HG02840 (cell line): ENCODE data around the gene SNX2.
"Not testable (repeated sequence)": the region's sequence is repeated elsewhere in the genome, so short reads cannot be mapped to it uniquely, and the experiment has no call there.

ENCODE experiments used
- ATAC-seq: cut with Tn5 transposase; IDR thresholded peaks from one replicate; pipeline ENCODE4 v1.9.1; 2021; ENCODE audit warnings: mild to moderate bottlenecking, moderate library complexity, moderate number of reproducible peaks; ENCODE audit not compliant: unreplicated experiment, low FRiP score

SNX2 gene

DNA sequence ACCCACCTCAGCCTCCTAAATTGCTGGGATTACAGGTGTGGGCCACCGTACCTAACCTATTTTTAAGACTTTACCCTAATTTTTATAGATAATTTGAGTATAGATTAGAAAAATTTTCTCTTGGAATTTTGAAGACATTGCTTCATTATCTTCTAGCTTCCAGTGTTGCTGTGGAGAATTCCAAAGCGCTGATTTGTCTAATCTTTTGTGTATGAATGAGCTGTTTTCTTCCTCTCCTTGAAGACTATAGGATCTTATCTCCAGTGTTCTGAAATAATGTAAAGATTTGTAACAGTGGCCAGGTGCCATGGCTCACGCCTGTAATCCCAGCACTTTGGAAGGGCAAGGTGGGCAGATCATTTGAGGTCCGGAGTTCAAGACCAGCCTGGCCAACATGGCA is 64.9 kb downstream of the SNX2 start:
- no peak for ATAC-seq

DNA sequence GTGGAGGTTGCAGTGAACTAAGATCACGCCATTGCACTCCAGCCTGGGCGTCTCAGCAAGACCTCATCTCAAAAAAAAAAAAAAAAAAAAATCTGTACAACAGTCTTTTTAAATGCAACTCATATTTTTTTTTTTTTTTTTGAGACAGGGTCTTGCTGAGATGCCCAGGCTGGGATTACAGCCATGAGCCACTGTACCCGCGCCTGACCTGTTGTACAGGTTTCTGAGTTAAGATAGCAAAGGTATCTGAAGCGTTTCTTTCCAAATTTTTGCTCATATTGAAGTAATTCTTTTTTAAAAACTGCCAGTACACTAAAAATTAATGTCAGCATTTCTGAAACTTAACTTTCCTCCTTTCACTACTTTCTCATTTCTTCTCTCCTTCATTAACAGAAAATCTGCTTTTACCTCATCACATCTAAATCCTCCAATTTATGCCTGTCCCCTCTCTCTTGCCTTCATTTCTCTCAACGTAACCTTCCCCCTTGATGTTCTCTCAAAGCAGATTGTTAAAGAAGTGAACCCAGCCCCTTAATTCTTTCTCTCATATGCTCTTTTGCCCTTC is 67.2 kb downstream of the SNX2 start:
- ATAC-seq: no peak

DNA sequence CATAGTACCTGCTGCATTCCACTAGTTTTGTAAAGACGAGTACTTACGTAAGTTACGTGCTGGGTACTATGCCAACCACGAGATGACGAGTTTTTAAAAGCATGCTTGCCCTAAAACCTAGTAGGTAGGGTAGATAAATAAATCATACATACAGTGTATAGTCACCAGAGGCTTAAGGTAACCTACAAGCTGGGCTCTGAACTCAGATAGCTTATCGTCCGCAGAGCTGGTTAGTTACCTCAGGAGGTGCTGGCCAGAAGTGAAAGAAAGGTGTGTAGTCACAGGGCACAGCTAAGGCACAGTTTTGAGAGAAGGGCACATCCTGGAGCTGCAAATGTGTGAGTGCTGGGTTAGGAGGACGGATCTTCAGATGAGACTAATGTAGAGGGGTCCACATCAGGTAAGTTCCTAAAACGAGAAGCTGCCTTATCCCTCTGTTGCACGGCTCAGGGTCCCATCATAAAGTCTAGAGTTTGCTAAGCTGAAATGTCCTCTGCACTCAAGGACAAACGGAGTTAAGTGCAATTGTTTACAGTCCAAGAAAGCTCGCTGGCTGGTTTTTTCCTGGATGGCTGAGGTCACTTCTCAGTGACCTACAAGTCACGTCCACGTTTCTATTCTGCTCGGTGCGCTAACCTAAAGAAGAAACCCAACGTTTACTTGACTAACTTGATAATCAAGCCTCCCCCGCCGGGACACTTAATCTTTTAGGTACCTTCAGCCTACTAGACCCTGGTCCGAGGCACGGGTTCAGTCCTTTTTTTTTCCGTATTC is 69.4 kb downstream of the SNX2 start:
- no peak for ATAC-seq

DNA sequence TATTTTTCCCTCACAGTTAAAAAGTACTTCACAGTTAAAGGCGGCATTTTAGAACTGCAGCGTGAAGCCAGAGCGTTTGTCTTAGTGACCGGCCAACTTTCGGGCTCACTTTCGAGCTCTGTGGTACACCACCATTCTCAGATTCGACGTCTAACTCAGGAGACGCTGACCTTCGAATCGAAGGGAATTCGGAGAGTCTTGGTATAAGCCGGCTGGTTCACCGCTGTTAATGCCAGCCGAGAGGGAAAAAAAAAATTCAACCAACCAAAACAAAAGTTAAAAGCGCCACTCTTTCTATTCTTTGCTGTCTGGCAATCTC is 70.0 kb downstream of the SNX2 start:
- ATAC-seq: peak; percentile 44

DNA sequence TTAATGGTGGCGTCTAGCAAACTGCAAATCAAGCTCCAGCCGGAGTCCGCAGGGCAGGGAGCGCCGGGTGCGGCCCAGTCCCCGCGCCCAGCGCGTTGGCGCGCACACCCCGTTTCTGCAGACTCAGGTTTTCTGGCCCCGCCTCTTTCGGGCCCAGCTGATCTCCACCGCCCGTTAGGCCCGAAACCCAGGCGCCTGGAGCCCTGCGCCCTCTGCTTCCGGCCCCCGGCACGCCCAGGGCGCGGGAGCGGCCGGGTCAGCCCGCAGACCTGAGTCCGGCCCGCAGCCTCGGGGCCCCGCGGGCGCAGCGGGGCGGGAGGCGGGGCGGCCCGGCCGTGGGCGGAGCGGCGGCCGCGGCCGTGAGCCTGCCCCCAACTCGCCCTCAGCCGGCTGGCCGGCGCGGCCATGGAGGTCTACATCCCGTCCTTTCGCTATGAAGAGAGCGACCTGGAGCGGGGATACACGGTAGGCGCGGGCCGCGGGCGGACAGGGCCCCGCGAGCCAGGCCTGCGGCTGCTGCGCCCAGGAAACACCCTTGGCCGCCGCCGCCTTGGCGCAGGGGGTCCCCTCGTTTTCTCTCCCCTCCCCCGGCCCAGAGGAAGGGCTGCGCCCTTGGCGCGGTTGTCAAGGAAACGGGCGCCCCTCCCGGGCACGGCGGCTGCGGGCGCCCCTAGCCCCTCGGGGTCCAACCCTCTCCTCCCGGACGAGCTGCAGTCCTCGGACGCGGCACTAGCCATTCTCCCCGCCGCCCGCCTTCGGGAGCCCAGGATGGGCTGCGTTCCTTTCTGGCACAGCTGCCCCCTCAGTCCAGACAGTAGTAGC is 70.6 kb downstream of the SNX2 start, which contains the start of gene SNX24:
Gene SNX24 (plus strand): TSS at position 385 of the 822 bp plus-strand sequence. CDS start 21 bp downstream, at position 406.
- peak; percentile 84 for ATAC-seq

DNA sequence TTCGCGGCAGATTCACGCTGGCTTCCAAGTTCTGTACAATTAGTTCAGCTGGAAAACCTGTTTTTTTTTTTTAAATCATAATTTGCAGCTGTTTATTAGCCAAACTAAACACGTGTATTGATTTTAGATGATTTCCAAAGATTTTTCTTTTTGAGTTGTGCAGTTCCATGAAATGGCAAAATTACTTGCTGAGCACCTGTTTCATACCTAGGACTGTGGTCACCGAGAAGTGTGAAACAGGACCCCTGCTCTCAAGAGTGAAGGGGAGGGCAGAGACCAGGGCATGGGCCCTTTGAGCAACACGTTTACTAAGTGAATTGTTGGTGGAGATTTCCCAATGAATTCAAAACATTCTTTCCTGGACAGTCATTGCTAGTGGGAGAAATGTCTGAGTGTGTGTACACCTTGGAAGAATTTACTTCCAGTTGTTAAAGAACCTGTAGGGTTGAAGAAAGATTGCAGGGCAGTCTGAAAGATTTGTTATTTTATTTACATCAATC is 71.2 kb downstream of the SNX2 start:
- ATAC-seq: no peak

DNA sequence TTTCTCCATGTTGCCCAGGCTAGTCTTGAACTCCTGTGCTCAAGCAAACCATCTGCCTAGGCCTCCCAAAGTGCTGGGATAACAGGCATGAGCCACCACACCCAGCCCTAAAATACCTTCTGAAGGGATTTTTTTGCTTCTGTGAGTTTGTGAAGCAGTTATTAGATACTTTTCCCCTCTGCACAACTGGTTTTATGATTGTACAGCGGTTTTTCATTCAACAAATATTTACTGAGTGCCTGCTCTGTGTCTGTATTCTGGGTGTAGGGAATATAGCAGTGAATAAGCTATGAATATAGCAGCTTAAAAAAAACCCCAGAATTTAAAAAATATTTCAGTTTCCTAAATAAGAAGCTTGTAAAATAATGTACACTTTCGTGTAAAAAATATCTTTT is 72.8 kb downstream of the SNX2 start:
- no peak for ATAC-seq

DNA sequence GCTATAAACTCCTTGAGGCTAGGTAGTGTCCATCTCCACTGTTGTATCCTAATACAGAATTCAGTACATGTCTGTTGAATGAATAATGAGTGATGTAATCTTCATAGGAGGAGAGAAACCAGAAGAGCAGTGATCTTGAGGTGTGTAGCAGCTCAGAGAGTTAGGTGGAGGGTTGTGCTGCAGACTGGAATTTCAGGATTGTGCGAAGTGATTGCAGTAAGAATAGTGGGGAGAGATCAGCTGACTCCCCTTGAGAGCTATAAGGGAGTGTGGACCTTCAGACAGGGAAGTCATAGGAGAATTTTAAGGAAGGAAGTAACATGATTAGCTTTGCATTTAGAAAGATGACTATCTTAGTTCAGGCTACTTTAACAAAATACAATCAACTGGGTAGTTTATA is 74.9 kb downstream of the SNX2 start:
- ATAC-seq: no peak

DNA sequence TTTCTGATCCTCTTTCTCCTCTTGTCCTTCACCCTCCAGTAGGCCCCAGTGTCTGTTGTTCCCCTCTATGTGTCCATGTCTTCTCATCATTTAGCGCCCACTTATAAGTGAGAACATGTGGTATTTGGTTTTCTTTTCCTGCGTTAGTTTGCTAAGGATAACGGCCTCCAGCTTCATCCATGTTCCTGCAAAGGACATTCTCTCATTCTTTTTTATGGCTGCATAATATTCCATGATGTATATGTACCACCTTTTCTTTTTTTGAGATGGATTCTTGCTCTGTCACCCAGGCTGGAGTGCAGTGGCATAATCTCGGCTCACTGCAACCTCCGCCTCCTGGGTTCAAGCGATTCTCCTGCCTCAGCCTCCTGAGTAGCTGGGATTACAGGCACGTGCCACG is 82.7 kb downstream of the SNX2 start:
- ATAC-seq: not testable (repeated sequence)

DNA sequence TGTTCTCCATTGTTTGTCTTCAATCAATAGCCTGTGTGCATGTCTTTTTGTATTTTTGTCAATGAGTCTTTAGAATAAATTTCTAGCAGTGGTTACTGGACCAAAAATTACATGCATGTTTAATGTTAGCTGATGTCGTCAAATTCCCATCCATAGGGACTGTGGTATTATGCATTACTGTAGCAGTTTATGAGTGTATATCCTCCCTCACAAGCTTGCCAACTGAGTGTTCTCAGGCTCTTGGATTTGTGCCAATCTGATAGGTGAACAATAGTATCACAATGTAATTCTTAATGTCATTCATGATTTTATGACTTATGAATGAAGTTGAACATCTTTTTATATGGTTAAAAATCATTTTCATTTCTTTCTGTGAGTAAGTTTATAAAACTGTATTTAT is 83.6 kb downstream of the SNX2 start:
- no peak for ATAC-seq

DNA sequence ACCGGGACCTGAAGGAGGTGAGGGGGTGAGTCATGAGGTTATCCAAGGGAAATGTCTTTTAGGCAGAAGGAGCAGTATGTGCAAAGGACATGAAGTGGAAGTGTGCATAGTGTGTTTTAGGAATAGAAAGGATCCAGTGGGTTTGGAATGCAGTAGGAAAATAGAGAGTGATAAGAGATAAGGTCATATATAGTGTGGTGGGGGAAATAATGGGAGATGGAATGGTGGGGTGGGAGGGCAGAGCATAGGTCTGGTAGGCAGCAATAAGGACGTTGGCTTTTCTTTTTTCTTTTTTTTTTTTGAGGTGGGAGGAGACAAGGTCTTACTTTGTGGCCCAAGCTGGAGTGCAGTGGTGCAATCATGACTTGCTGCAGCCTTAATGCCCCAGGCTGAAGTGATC is 88.4 kb downstream of the SNX2 start:
- ATAC-seq: no peak

DNA sequence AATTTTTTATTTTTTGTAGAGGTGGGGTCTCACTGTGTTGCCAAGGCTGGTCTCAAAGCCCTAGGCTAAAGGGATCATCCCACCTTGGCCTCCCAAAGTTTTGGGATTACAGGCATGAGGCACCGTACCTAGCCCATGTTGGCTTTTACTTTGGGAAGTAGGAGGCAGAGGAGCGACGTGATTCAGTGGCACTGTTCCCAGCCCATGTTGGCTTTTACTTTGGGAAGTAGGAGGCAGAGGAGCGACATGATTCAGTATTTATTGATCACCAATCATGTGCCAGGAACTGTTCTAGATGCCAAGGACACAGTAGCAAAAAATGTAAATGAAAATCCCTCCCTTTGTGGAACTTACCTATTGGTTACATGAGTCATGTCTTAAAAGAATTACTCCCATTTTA is 88.8 kb downstream of the SNX2 start:
- ATAC-seq: no peak

DNA sequence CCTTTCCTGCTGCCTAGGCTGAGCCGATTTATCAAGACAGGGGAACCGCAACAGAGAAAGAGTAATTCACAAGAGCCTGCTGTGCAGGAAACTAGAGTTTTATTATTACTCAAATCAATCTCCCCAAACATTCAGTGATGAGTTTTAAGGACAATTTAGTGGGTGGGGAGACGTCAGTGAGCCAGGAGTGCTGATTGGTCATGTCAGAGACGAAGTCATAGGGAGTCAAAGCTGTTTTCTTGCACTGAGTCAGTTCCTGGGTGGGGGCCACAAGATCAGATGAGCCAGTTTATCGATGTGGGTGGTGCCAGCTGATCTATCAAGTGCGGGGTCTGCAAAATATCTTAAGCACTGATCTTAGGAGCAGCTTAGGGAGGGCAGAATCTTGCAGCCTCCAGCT is 89.5 kb downstream of the SNX2 start:
- no peak for ATAC-seq

DNA sequence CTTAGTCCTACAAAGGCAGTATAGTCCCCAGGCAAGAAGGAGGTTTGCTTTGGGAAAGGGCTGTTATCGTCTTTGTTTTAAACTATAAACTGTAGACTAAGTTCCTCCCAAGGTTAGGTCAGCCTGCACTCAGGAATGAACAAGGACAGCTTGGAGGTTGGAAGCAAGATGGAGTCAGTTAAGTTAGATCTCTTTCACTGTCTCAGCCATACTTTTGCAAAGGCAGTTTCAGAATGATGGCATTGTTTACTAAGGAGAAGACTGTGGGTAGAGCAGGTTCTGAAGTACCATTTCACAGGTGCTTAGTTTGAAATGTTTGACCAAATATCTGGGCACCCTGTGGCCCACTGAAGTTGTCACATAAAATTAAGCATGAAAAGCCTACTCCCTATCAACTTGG is 90.0 kb downstream of the SNX2 start:
- no peak for ATAC-seq

DNA sequence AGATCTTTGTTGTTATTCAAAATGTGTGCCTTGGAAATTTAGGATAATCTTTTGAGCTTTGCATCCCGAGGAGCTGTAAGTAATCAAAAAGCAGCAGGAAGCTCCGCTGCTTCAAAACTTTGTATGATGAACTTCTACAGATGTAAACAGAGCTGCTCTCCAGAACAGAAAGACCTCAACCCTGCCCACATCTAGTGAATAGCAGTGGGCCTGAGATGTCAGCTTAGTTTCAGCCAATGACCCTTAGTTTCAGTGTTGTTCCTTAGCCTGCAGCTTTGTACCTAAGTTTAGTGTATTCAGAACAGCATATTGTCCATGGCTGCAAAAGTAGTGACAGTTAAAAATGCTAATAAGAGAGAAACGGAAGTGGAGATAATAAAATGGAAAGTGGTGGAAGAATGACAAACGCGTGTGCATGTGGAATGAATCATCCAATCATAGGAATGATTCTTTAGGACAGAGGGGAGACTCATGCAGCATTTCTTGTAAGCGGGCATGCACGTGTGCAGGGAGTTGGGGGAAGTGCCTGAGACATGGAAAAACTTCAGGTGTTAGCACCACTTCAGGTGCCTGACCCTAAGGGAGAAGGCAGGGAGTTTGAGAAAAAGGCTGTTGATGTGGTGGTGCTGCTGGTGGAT is 95.5 kb downstream of the SNX2 start:
- ATAC-seq: no peak

DNA sequence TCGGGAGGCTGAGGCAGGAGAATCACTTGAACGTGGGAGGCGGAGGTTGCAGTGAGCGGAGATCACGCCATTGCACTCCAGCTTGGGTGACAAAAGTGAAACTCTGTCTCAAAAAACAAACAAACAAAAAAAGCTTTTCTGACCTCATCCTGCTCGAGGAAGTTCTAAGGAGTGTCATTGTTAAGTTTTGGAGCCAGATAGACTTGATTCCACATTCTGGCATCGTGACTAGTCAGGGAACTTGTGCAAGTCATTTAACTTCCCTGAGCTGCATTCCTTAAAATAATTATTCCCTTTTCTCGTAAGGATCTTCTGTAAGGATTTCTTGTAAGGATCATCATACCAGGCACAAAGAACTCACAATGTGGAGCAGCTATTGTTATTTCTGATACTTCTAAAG is 96.8 kb downstream of the SNX2 start:
- no peak for ATAC-seq

DNA sequence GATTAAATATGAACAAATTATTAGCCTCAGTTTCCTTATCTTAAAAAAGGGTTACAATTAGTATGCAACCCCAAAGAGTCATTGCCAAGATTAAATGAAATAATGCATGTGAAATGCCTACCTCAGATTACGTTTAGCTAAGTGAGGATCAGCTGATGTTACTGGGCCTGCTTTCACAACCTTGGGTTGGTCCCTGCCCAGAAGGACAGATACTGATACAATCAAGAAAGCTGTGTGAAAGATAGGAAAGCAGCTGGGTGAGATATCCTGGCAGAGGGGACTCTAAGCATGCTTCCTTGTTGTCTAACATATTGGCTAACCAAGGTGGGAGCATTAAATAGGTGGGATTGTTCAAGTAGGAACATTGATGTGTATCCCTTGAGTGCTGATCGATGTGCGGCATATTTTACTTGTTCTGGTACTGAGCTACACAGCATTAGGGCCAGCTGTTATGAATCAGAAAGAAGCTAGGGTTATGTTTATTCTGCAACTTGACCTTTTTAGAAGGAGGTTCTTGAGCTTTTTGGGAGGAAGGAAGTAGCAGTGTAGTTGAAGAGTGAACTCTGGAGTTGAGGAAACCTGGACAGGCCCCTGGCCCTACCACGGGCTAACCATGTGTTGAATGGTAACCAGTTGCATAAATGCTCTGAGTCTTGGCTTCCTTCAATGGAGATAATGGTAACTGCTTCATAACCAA is 99.4 kb downstream of the SNX2 start:
- ATAC-seq: no peak

DNA sequence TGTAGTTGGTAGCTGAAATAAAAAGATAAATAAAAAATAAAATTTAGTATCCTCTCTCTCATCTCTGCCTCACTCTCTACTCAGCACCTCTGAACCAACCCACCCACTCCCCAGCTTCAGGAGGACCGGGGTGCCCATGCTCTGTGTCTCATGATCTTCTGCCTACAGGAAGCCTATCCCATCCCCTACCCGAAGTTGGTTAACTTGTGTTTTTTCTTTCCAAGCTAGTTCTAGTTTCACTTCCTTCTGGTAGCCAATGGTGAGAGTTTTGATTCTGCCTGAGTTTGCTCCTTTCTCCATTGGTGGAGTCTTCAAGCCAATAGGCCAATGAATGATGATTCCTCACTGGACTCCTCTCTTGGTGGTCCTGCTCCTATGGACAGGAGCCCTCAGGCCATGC is 102.6 kb downstream of the SNX2 start:
- no peak for ATAC-seq

DNA sequence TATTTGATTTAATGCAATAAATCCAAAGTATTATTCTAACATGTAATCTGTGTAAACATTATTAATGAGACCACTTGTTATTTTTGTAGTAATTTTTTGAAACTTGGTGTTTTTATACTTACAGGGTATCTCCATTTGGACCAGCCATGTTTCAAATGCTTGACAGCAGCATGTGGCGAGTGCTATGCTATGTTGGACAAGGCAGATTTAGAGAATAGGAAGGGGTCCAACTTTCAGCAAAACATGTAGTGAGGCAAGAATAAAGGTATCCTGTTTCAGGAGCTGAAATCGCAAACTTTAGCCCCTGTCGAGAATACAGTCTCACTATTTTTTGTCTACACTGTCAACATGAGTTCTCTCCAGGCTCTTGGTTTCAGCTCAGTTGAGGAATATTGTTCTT is 104.2 kb downstream of the SNX2 start:
- ATAC-seq: no peak
